GOT3 (cell line): Measurements from ENCODE around the gene UBD.

Experiments used
- DNase-seq: peaks from one replicate; lab custom pipeline; 2025; ENCODE audit warnings: mixed read lengths; lab: John Stamatoyannopoulos, UW

UBD gene

DNA sequence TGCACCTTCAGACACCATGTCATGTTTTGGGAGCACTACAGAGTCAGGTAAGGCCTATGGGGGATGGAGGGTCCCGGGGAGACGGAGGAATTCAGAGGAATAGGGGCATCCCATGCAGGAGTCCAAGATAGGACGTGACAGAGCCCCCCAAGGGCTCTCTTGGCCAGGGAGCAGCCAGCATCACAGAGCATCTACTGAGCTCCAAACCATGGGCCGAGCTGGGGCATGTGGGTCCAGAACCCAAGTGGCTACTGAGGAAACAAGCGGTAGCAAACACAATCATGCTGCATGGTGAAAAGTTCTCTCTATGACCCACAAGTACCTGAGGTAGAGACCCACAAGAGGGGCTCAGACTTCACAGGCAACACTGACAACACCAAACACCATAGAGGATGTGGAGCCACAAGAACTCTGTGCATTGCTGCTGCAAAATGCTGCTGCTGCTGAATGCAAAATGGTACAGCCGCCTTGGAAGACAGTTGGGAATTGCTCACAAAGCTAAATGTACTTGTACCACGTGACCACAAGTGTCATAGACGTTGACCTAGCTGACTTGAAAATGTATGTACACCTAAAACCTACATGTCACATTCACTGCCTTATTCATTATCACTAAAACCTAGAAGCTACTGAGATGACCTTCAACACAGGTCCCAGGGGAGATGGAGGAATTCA, 38.4 kb downstream of the UBD start:
- DNase-seq: no peak

DNA sequence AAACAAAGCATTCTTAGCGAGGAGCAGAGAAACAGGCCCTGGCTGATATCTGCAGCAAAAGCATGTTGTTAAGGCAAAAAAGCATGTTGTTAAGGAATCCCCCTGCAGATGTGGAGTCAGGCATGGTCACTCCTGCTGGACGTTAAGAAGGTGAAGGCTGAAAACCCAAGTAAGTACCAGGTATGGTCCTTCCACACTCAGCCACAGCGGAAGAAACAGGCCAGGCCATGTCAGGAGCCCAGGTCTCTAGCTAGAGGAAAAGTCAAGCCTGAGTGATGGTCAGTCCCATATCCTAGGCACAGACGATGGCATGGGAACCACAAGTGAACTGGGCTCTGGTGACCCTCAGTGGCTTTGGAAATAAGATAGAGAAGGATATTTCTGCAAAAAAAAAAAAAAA, 39.3 kb downstream of the UBD start:
- no peak for DNase-seq

DNA sequence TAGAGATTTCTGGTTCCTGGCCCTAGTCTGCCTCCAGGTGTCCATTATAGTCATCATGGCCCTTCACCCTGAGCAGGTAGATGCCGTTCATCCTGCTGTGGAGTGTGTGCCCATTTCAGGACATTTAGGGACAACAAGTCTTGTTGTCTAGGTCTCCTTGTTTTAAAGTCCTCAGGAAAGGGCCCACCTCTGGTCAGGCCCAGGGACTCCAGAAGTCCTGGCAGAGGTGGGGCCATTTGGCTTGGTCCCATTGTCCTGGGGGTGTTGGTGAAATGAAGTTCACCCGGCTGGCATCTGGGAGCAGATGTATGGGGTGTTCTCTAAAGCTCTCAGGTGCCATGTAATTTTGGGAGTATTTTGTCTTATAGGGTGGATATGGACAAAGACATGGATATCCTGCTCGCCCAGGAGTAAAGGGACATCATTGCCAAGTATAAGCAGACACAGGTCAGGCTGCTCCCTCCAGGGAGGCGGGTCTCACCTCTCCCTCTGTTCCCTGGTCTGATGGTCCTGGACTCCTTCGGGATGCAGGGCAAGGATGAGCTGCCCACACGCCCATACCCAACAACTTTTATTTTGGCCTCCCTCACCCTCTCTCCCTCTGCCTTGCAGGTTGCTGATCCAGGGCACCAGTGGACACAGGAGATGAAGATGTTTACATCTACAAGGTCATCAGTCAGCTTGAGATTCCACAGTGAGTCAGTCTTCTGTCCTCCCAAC, 40.1 kb downstream of the UBD start:
- DNase-seq: no peak

DNA sequence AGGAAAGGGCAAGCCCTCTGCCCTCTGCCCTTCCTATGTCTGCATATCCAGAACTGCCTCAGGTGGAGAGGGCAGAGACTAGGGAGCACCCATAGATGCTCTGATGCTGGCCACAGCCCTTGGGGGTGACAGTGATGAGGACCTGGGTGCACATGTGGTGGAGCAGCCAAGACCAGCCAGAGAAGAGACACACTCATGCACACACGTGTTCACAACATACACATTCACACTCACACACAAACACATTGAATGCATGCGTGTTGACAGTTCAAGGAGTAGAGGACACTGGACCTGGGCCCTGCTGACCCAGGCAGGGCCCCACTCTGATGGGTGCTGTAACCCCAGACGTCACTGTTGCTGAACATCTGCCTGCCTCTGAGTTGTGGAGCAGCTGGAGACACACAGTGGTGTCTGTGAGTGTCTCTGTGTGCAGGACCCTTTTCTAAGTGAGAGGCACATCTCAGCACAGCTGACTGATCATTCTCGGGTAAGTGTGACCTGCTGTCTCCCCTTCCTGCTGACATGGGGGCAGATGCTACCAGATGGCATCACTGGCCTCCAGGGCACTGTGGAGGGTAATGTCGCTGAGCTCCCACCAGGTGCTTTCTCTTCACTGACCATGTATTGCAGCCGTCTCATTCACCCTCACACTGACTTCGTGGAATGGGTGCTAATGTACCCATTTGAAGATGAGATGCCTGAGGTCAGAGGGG, 41.6 kb downstream of the UBD start:
- DNase-seq: no peak

DNA sequence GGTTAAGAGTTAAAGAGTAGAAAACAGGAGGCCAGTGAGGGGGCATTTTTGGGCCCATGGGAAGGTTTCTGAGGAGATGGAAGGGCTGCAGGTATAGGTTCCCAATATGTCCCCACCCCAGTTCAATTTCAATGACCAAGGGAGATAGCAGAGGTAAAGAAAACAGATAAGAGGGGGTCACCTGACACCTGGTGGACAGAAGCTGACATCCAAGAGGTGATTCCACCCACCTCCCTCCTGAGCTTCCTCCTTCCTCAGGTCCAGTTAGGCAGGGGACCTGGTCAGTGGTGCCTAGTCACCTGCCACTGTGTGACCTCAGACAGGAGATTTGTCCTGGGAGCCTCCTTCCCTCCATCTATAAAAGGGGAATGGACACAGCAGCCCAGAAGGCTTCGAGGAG, 42.3 kb downstream of the UBD start:
- no peak for DNase-seq

DNA sequence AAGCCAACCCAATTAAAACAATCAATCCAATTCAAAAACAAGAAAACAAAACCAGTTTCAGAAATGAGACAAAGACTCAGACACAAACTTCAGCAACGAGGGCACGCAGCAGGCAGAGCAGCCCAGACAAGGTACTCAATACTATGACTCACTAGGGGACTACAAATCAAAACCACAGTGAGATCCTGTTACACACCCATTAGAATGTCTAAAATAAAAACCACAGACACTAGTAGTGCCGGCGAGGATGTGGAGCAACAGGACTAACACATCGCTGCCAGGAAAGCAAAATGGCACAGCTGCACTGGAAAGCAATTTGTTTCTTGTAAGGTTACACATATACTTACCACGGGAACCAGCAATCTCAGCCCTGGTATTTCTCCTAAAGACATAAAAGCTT, 43.4 kb downstream of the UBD start:
- DNase-seq: no peak

DNA sequence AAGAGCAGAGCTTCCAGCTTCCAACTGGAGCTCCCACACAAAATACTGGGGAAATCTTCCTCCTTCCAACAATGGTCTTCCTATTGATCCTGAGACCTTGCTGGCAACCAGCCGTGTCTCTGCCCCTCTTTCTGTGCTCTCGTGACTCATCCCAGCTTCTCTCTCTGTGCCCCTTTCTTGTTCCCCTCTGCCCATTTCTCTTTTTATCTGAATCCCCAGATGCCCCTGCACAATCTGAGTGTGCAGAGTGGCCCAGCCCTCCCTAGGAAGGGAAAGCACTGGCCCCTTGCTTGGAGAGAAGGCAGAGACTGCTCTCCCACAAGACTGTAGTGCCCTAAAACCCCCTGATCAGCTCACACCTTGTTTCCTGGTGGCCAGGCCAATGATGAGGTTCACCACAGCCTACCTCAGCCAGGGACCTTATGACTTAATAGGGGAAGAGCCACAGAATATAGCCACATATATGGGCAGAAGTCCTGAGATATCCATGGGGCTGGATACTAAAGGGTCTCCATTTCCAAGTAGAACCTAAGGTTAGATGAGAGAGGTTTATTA, 48.7 kb downstream of the UBD start:
- no peak for DNase-seq

DNA sequence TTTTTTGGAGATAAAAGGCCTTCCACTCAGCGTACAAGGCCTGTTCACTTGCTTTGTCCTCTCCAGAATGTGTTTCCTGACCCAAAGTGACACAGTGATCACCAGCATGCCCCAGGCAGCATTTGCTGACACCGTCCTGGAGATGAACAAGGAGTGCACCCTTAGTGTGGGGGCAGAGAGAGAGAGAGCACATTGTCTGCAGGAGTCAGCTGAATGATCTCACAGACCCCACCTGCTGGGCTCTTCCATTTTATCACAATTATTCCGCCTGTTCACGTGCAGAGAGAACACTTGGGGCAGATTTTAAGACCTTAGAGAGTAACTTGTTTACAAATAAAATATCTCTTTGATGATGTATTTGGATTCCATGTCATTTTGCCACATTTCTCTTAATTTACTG, 49.3 kb downstream of the UBD start:
- no peak for DNase-seq

DNA sequence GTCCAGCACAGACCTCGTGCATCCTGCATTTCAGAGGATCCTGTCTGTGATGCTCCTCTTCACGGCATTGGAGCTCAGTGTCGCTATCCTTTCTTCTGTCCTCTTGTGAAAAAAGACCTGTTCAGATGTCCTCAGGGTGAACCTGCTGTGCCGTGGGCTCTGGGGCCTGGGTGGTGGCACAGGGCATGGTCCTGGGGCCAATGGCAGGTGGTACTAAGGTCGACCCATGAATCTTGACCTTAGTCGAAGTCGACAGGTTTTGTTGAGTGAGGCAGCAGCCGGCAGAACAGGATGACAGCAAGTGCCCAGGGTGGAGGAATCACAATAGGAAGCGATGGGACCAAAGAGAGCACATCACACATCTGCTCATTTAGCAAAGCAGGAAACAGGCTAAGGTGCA, 49.8 kb downstream of the UBD start:
- no peak for DNase-seq

DNA sequence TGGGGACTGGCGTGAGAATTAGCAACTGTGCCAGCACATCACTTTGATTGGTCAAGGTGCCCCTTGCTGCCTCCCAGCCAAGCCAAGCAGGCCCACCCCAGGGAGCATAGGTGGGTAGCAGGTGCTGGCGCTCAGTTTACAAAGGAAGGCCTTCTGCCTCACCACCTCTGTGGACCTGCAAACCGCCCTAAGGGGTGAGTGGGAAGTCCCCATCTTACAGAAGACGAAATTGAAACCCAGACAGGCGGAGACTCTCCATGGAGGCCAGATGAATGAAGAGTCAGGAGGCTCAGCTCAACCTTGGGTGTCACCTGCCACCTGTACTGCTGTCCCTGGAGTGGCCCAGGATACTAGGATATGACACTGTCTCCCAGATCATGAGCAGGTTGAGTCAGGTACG, 50.3 kb downstream of the UBD start:
- DNase-seq: no peak

DNA sequence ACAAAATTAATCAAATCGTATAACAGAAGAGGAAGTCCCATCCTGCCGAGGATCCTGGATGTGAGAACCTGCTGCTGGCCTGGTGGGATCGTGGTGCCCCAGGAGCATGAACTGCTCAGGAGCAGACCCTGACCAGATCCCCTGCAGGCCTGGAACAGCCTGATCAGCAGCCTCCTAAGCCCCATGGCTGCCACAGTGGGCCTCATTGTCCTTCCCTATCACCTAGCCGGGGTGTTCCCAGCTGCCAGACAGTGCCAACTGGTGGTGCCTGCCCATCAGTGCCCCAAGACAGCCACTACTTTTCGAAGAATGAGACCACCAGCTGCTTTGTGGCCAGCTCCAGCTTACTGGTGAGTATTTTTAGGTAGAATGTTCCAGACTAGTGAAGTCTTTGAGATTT, 52.2 kb downstream of the UBD start:
- no peak for DNase-seq

DNA sequence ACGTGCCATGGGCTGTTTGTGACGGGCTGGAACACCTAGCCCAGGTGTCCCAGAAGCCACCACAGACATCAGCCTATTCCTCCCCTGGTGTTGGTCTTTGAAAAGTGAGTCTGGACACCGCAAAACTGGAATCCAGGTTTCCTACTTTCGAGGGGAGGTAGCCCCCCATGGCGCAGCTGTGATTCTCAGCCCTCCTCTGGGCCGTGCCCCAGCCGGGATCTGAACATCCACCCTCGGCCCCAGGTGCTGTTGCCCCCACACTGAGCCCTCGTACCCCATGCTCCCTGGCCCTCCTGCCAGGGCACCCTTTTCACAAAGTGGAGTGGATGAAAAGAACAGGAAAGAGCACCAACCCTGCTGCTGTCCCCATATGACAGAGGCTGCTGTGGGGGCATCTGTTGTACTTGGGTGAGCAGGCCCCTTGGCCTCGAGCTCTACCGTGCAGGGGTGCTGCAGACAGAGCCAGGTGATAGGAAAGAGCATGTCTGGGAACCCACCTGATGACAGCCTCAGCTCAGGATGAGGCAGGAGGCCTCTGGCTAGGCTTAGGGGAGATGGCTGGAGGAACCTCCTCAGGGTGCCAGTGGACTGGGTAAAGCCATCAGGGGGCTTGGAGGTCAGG, 53.0 kb downstream of the UBD start:
- no peak for DNase-seq

DNA sequence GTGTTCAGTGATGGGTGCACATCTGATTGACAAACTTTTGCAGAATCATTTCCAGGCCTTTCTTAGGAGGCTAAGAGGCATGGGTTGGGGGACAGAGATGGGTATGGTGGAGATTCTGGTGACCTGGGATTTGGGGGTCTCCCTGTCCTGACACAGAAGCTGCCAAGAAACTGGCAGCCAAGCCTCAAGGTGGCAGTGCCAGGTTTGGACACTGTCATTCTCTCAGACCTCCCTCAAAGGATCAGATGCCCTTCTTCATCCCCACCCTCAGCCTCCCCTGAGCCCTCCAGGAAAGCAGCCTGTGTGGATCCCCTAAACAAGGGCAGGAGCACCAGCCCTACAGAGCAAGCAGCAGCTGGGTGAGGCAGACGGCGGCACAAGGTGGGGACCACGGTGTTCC, 53.7 kb downstream of the UBD start:
- no peak for DNase-seq
